B cell (primary cell): ENCODE data around the gene LRCH1. TPM values are rescaled to one million over a fixed set of nuclear protein-coding genes. Genes with fewer than 3 reads are reported as not detected.

Source experiments
- ATAC-seq: fragments of 200-7000 bp; cut with Tn5 transposase; one replicate; pipeline ENCODE4 v1.10.0; 2021; ENCODE audit warnings: low read depth, mild to moderate bottlenecking, moderate number of reproducible peaks, moderate library complexity
- CTCF ChIA-PET: fragments of 350-600 bp; sonication (Branson Sonifier 250); formaldehyde crosslinking; loops from one replicate; lab custom pipeline; 2021; ENCODE audit warnings: antibody characterized with exemption, inconsistent platforms; lab: Charles Lee
- POLR2A ChIA-PET: fragments of 350-600 bp; sonication (Branson Sonifier 250); formaldehyde crosslinking; loops from one replicate; lab custom pipeline; 2021; ENCODE audit warnings: antibody characterized with exemption; lab: Charles Lee
- DNase-seq: peaks from one replicate; pipeline ENCODE4 v3.0.0; 2013
- H2AFZ ChIP-seq: 2 replicates; pipeline ENCODE4 v1.6.1; 2012; ENCODE audit warnings: mild to moderate bottlenecking, low read depth, low read length; ENCODE audit not compliant: insufficient read depth, poor library complexity, severe bottlenecking
- H3K27ac ChIP-seq, 2 donors: 1 replicate in 1 of 2; 2 replicates in 1 of 2; pipeline ENCODE4 v1.5.1; 2012 to 2013; ENCODE audit warnings: low read length in 2 of 2, mild to moderate bottlenecking in 2 of 2, moderate library complexity in 1 of 2
- H3K27me3 ChIP-seq, 4 experiments: fragments of 200-600 bp in 1 of 4; sonication (generic) in 1 of 4; replicated peaks in 1 of 4; 1 replicate in 2 of 4; 2 replicates in 2 of 4; pipeline versions ENCODE4 v1.6.1 to v1.7.0; 2013 to 2016; ENCODE audit warnings: low read length in 3 of 4, mild to moderate bottlenecking in 2 of 4, mixed read lengths in 1 of 4, moderate library complexity in 1 of 4; ENCODE audit not compliant: insufficient read depth in 4 of 4, control insufficient read depth in 3 of 4; ENCODE audit errors: control extremely low read depth in 1 of 4
- H3K36me3 ChIP-seq, 2 experiments: replicated peaks in 1 of 2; 1 replicate in 1 of 2; 2 replicates in 1 of 2; pipeline versions ENCODE4 v1.6.1 to v1.7.1; 2013; ENCODE audit warnings: low read length in 1 of 2; ENCODE audit not compliant: insufficient read depth in 2 of 2, control insufficient read depth in 1 of 2; ENCODE audit errors: control extremely low read depth in 1 of 2, extremely low read depth in 1 of 2
- H3K4me1 ChIP-seq, 2 donors: fragments of 200-600 bp in 1 of 2; sonication (generic) in 1 of 2; 1 replicate in 1 of 2; 2 replicates in 1 of 2; pipeline versions ENCODE4 v1.5.1 to v1.6.1; 2013 to 2017; ENCODE audit warnings: low read length in 2 of 2; ENCODE audit not compliant: control insufficient read depth in 2 of 2, insufficient read depth in 2 of 2
- H3K4me2 ChIP-seq: replicated peaks from 2 replicates; pipeline ENCODE3; 2012; ENCODE audit warnings: mild to moderate bottlenecking, low read depth, low read length; ENCODE audit not compliant: poor library complexity, severe bottlenecking
- H3K4me3 ChIP-seq, 5 experiments: fragments of 200-600 bp in 1 of 5; sonication (generic) in 1 of 5; 1 replicate in 3 of 5; 2 replicates in 2 of 5; pipeline versions ENCODE4 v1.5.1 to v1.7.0; 2011 to 2016; ENCODE audit warnings: low read length in 4 of 5, mild to moderate bottlenecking in 4 of 5, low read depth in 2 of 5, control low read depth in 1 of 5, moderate library complexity in 1 of 5; ENCODE audit not compliant: insufficient read depth in 1 of 5; ENCODE audit errors: control extremely low read depth in 1 of 5, extremely low read depth in 1 of 5
- H3K79me2 ChIP-seq: fragments of 200-600 bp; sonication (generic); one replicate; pipeline ENCODE4 v1.6.0; 2016; ENCODE audit warnings: low read length; ENCODE audit not compliant: control insufficient read depth, insufficient read depth
- H3K9ac ChIP-seq: fragments of 200-600 bp; sonication (generic); 2 replicates; pipeline ENCODE4 v1.6.1; 2017; ENCODE audit warnings: mild to moderate bottlenecking, low read length, moderate library complexity
- H3K9me3 ChIP-seq, 3 donors: one replicate each; pipeline versions ENCODE4 v1.6.1 to v1.7.1; 2013; ENCODE audit warnings: low read length in 2 of 3; ENCODE audit not compliant: control insufficient read depth in 2 of 3, insufficient read depth in 1 of 3; ENCODE audit errors: control extremely low read depth in 1 of 3
- H4K20me1 ChIP-seq: 2 replicates; pipeline ENCODE4 v1.6.0; 2012; ENCODE audit warnings: mild to moderate bottlenecking, low read length; ENCODE audit not compliant: insufficient read depth, control insufficient read depth, poor library complexity, severe bottlenecking
- H3K27ac Mint-ChIP-seq: one replicate; pipeline ENCODE4 v1.8.0; 2021; ENCODE audit warnings: mixed read lengths
- H3K27me3 Mint-ChIP-seq: one replicate; pipeline ENCODE4 v1.8.0; 2021; ENCODE audit warnings: mixed read lengths
- H3K4me1 Mint-ChIP-seq: one replicate; pipeline ENCODE4 v1.8.0; 2021; ENCODE audit warnings: mixed read lengths
- H3K4me3 Mint-ChIP-seq: one replicate; pipeline ENCODE4 v1.8.0; 2021; ENCODE audit warnings: mixed read lengths
- H3K9me3 Mint-ChIP-seq: one replicate; pipeline ENCODE4 v1.8.0; 2022; ENCODE audit warnings: mixed read lengths; ENCODE audit not compliant: insufficient read depth
- EZH2 ChIP-seq: IDR thresholded peaks from 2 replicates; pipeline ENCODE4 v1.6.1; 2012; ENCODE audit warnings: borderline replicate concordance, low read depth, mild to moderate bottlenecking, moderate library complexity, low read length; ENCODE audit not compliant: insufficient read depth, poor library complexity, severe bottlenecking
- WGBS: methylation state at CpG from one replicate; pipeline ENCODE4 v1.1.5; 2013; ENCODE audit warnings: missing lambda C conversion rate; ENCODE audit not compliant: insufficient coverage; 5-methylcytosine and 5-hydroxymethylcytosine counted together
- intact Hi-C: fragments of 100-400 bp; cut with micrococcal nuclease; formaldehyde crosslinking; loops from one replicate; pipeline ENCODE4 v1.10.0; 2022
- polyA plus RNA-seq: library from polyadenylated mRNA; depleted of rRNA; stranded (reverse); fragments of >200 nt; gene quantifications from 2 replicates; pipeline ENCODE4 v1.2.3, GENCODE V29; 2012
- total RNA-seq, 2 donors: library from RNA; stranded (reverse); fragments of 120-200 nt in 1 of 2; gene quantifications; 1 replicate in 1 of 2; 2 replicates in 1 of 2; pipeline versions ENCODE4 v1.2.3 to v1.2.4, GENCODE V29; 2013 to 2022
- TF ChIP-seq, protein P1 (sequence below): fragments of 200-600 bp; IDR thresholded peaks from one replicate; pipeline ENCODE4 v1.8.0; 2022; ENCODE audit warnings: antibody characterized with exemption, mild to moderate bottlenecking

The LRCH1 gene
- total and polyA plus RNA-seq, 2 donors (not counting 1 experiment from before 2014, with no cell fraction given): 13.0 to 50.3 TPM

DNA sequence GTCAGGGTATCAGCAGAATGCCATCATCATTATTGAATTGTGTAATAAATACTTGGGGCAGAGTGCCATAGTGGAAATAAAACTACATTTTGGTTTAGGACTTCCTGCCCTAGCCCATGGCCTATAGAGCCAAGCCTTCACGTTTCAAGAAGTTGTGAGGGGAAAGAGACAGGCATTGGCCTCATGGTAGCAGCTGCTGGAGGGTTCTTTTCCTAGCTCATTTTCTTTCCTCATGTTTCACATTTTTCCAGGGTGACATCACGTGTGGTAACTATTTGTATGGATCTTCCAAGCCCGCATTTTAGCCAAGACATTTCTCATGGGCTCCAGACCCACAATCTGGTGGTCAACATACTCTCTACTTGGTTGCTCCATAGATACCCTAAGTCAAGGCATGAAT, 80.4 kb downstream of the LRCH1 start:
- H3K27ac Mint-ChIP-seq: no peak overlapping the region
- ChIA-PET POLR2A (no interaction called here), CTCF (no interaction called here)
- H3K4me2 ChIP-seq: no peak overlapping the region
- H3K4me1 Mint-ChIP-seq: peaks cover 69% of the 10 kb centered on the region
- H3K9ac ChIP-seq: no peak overlapping the region
- no peaks in the 10 kb centered on the region for H3K27me3 Mint-ChIP-seq
- intact Hi-C loops: no loop called here
- 80% methylated on average over 3 of the region's 3 CpGs for WGBS
- TF ChIP-seq, protein P1, sequence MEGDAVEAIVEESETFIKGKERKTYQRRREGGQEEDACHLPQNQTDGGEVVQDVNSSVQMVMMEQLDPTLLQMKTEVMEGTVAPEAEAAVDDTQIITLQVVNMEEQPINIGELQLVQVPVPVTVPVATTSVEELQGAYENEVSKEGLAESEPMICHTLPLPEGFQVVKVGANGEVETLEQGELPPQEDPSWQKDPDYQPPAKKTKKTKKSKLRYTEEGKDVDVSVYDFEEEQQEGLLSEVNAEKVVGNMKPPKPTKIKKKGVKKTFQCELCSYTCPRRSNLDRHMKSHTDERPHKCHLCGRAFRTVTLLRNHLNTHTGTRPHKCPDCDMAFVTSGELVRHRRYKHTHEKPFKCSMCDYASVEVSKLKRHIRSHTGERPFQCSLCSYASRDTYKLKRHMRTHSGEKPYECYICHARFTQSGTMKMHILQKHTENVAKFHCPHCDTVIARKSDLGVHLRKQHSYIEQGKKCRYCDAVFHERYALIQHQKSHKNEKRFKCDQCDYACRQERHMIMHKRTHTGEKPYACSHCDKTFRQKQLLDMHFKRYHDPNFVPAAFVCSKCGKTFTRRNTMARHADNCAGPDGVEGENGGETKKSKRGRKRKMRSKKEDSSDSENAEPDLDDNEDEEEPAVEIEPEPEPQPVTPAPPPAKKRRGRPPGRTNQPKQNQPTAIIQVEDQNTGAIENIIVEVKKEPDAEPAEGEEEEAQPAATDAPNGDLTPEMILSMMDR: no peak
- TF ChIP-seq EZH2: no peak
- H3K79me2 ChIP-seq: peaks cover 92% of the 10 kb centered on the region
- H3K4me1 ChIP-seq: peaks cover 21 to 29% of the 10 kb centered on the region in 2 donors
- H3K27ac ChIP-seq: no peak overlapping the region
- peaks cover 30% of the 10 kb centered on the region for H4K20me1 ChIP-seq
- H3K27me3 ChIP-seq: no peaks in the 10 kb centered on the region
- ATAC-seq: no peak
- H3K9me3 Mint-ChIP-seq: no peaks in the 10 kb centered on the region
- no peaks in the 10 kb centered on the region for H3K9me3 ChIP-seq
- no peak overlapping the region for H2AFZ ChIP-seq
- no peak overlapping the region for H3K4me3 Mint-ChIP-seq
- no peak overlapping the region for H3K4me3 ChIP-seq
- H3K36me3 ChIP-seq: no peaks in the 10 kb centered on the region
- DNase-seq: no peak

DNA sequence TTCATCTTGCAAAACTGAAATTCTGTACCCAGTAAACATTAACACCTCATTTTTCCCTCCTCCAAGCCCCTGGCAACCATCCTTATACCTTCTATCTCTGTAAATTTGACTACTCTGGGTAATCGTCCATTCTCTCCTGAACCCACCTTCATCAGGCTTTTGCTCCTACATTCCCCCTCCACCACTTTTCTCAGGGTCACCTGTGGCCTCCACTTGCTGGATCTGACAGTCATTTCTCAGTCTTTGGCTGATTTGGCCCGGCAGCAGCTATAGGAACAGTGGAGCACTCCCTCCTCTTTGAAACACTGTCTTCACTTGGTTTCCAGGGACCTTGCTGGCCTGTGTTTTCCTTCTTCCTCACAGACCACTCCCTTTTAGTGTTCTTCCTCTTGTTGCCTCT, 83.5 kb downstream of the LRCH1 start:
- no peak overlapping the region for H3K27ac ChIP-seq
- no peak overlapping the region for H2AFZ ChIP-seq
- CTCF ChIA-PET: no interaction called here

More for the DNA sequence above, 83.5 kb downstream of the LRCH1 start:
- Mint-ChIP-seq H3K27me3 (no peaks in the 10 kb centered on the region), H3K9me3 (no peaks in the 10 kb centered on the region), H3K4me3 (no peak overlapping the region), H3K27ac (no peak overlapping the region), H3K4me1 (peaks cover 74% of the 10 kb centered on the region)
- DNase-seq (no peak), ATAC-seq (no peak)
- POLR2A ChIA-PET: no interaction called here
- Histone ChIP-seq H3K9me3 (no peaks in the 10 kb centered on the region), H3K36me3 (no peaks in the 10 kb centered on the region), H3K79me2 (peaks cover 99% of the 10 kb centered on the region), H4K20me1 (peaks cover 38% of the 10 kb centered on the region), H3K4me3 (no peak overlapping the region), H3K4me2 (no peak overlapping the region), H3K27me3 (no peaks in the 10 kb centered on the region), H3K4me1 (peaks cover 23 to 27% of the 10 kb centered on the region in 2 donors), H3K9ac (no peak overlapping the region)
- 68% methylated on average over 2 of the region's 2 CpGs for WGBS
- TF ChIP-seq, protein P1: no peak
- TF ChIP-seq EZH2: no peak
- intact Hi-C loops: no loop called here
